AG04450 (cell line): Measurements from ENCODE around the gene SPDYE3. TPM values are rescaled to one million over a fixed set of nuclear protein-coding genes. Genes with fewer than 3 reads are reported as not detected.
"Not testable (repeated sequence)": the region's sequence is repeated elsewhere in the genome, so short reads cannot be mapped to it uniquely, and the experiment has no call there.

ENCODE experiments used
- CTCF ChIA-PET: fragments of 300-600, 350-600 bp; formaldehyde crosslinking; extraction: SDS; loops from one replicate; lab custom pipeline; 2022; ENCODE audit warnings: antibody characterized with exemption, inconsistent platforms; lab: Charles Lee
- POLR2A ChIA-PET: fragments of 350-600 bp; formaldehyde crosslinking; extraction: SDS; loops from one replicate; lab custom pipeline; 2021; ENCODE audit warnings: antibody characterized with exemption, inconsistent platforms; lab: Yijun Ruan, JAX
- DNase-seq: peaks from one replicate; pipeline ENCODE4 v3.0.0-alpha.2; 2011; ENCODE audit warnings: low read depth, low spot score
- H3K27ac ChIP-seq: one replicate; pipeline ENCODE4 v1.5.1; 2012; ENCODE audit warnings: low read depth, low read length, control low read depth
- H3K27me3 ChIP-seq: one replicate; pipeline ENCODE4 v1.6.0; 2012; ENCODE audit warnings: low read length; ENCODE audit not compliant: control insufficient read depth, insufficient read depth
- H3K4me3 ChIP-seq: 2 replicates; pipeline ENCODE4 v1.5.1; 2011; ENCODE audit warnings: mild to moderate bottlenecking, low read depth, low read length, control low read depth
- H3K9me3 ChIP-seq: 2 replicates; pipeline ENCODE4 v1.5.1; 2012; ENCODE audit warnings: low read length; ENCODE audit not compliant: control insufficient read depth, insufficient read depth
- CTCF ChIP-seq: IDR thresholded peaks from 2 replicates; pipeline ENCODE4 v1.5.1; 2011; ENCODE audit warnings: low read depth, low read length, control low read depth, inconsistent platforms
- polyA plus RNA-seq: library from polyadenylated mRNA; depleted of rRNA; stranded (reverse); fragments of >200 nt; gene quantifications from 2 replicates; pipeline ENCODE4 v1.2.3, GENCODE V29; 2011

Gene SPDYE3
- polyA plus RNA-seq, 1 experiment, result not detected

- ChIA-PET POLR2A (no interaction called here), CTCF (no interaction called here)
- no peak for TF ChIP-seq CTCF
- Histone ChIP-seq H3K4me3 (no peak overlapping the region), H3K27me3 (no peaks in the 10 kb centered on the region), H3K9me3 (no peaks in the 10 kb centered on the region), H3K27ac (no peak overlapping the region)
- DNase-seq, result no peak
These were observed 55.6 kb downstream of the SPDYE3 start for GRCh38 chr7:100363098-100363497.

- DNase-seq, POLR2A ChIA-PET, H3K27me3 ChIP-seq, H3K9me3 ChIP-seq, H3K4me3 ChIP-seq, CTCF ChIA-PET, H3K27ac ChIP-seq: not testable (repeated sequence)
These were observed 56.3 kb downstream of the SPDYE3 start for GRCh38 chr7:100363797-100364196.

- POLR2A ChIA-PET, result no interaction called here
- DNase-seq, result no peak
These were observed 57.0 kb downstream of the SPDYE3 start for GRCh38 chr7:100364480-100364879.

GRCh38 chr7:100365998-100366367 lies 58.5 kb downstream of the SPDYE3 start:
- POLR2A ChIA-PET, result not testable (repeated sequence)

More at GRCh38 chr7:100364480-100364879, 57.0 kb downstream of the SPDYE3 start:
- Histone ChIP-seq H3K27ac (no peak overlapping the region), H3K27me3 (no peaks in the 10 kb centered on the region), H3K9me3 (no peaks in the 10 kb centered on the region), H3K4me3 (no peak overlapping the region)
- TF ChIP-seq CTCF, result no peak
- CTCF ChIA-PET, result no interaction called here

GRCh38 chr7:100366411-100367250 lies 59.1 kb downstream of the SPDYE3 start:
- no peak for TF ChIP-seq CTCF
- POLR2A ChIA-PET, result no interaction called here
- no peak overlapping the region for H3K27ac ChIP-seq
- H3K27me3 ChIP-seq, result no peaks in the 10 kb centered on the region
- CTCF ChIA-PET, result interaction anchor here (0.7 kb wide), 1 partner anchor 16 kb away, joined by 6 read pairs; no protein-coding TSS in a partner anchor
- DNase-seq, result no peak
- no peaks in the 10 kb centered on the region for H3K9me3 ChIP-seq
- no peak overlapping the region for H3K4me3 ChIP-seq

More at GRCh38 chr7:100365998-100366367, 58.5 kb downstream of the SPDYE3 start:
- H3K4me3 ChIP-seq, DNase-seq, H3K27me3 ChIP-seq, H3K9me3 ChIP-seq, H3K27ac ChIP-seq: not testable (repeated sequence)
- CTCF ChIA-PET, result interaction anchor here (0.7 kb wide), 1 partner anchor 16 kb away, joined by 6 read pairs; no protein-coding TSS in a partner anchor

GRCh38 chr7:100367251-100367620 lies 59.7 kb downstream of the SPDYE3 start:
- no peaks in the 10 kb centered on the region for H3K27me3 ChIP-seq
- H3K27ac ChIP-seq, result no peak overlapping the region
- CTCF ChIA-PET, result no interaction called here
- H3K9me3 ChIP-seq, result no peaks in the 10 kb centered on the region
- DNase-seq, result no peak
- no peak overlapping the region for H3K4me3 ChIP-seq
- TF ChIP-seq CTCF, result no peak
- POLR2A ChIA-PET, result no interaction called here
